Effector memory CD8-positive, alpha-beta T cell (primary cell): ENCODE data around the gene FRYL.
"Not testable (repeated sequence)": the region's sequence is repeated elsewhere in the genome, so short reads cannot be mapped to it uniquely, and the experiment has no call there.

Experiments used
- ATAC-seq: fragments of 150-1000 bp; cut with Tn5 transposase; replicated peaks from 2 replicates; pipeline ENCODE4 v1.10.0; 2021; ENCODE audit warnings: mild to moderate bottlenecking, moderate library complexity
- DNase-seq, 3 experiments: peaks; one replicate each; pipeline ENCODE4 v3.0.0; 2021
- H3K27ac Mint-ChIP-seq, 2 donors: one replicate each; pipeline ENCODE4 v1.8.0; 2022; ENCODE audit warnings: mild to moderate bottlenecking in 2 of 2, mixed read lengths in 2 of 2, moderate library complexity in 2 of 2
- H3K27me3 Mint-ChIP-seq, 2 donors: one replicate each; pipeline ENCODE4 v1.8.0; 2022; ENCODE audit warnings: mixed read lengths in 2 of 2
- H3K36me3 Mint-ChIP-seq: one replicate; pipeline ENCODE4 v1.8.0; 2022; ENCODE audit warnings: mild to moderate bottlenecking, moderate library complexity, mixed read lengths; ENCODE audit not compliant: insufficient read depth
- H3K4me1 Mint-ChIP-seq, 2 donors: one replicate each; pipeline ENCODE4 v1.8.0; 2022; ENCODE audit warnings: low read depth in 2 of 2, mixed read lengths in 2 of 2
- H3K4me3 Mint-ChIP-seq, 2 donors: one replicate each; pipeline ENCODE4 v1.8.0; 2022; ENCODE audit warnings: mild to moderate bottlenecking in 2 of 2, mixed read lengths in 2 of 2, moderate library complexity in 2 of 2
- H3K9me3 Mint-ChIP-seq, 2 donors: one replicate each; pipeline ENCODE4 v1.8.0; 2022; ENCODE audit warnings: mixed read lengths in 2 of 2

Gene FRYL

GRCh38 chr4:48693856-48694574 lies 86.1 kb downstream of the FRYL start:
- Mint-ChIP-seq H3K4me1 (peaks cover 38 to 58% of the 10 kb centered on the region in 2 donors), H3K27ac (no peak overlapping the region), H3K36me3 (peaks cover 2% of the 10 kb centered on the region), H3K4me3 (no peak overlapping the region), H3K27me3 (no peaks in the 10 kb centered on the region), H3K9me3 (no peaks in the 10 kb centered on the region)
- no peak for DNase-seq
- no peak for ATAC-seq

GRCh38 chr4:48692897-48693296 lies 87.2 kb downstream of the FRYL start:
- Mint-ChIP-seq H3K9me3 (no peaks in the 10 kb centered on the region), H3K36me3 (peaks cover 2% of the 10 kb centered on the region), H3K27me3 (no peaks in the 10 kb centered on the region), H3K4me1 (peaks cover 31 to 48% of the 10 kb centered on the region in 2 donors), H3K27ac (no peak overlapping the region), H3K4me3 (no peak overlapping the region)
- no peak for DNase-seq
- ATAC-seq: no peak

- Mint-ChIP-seq H3K4me1 (peaks cover 27 to 41% of the 10 kb centered on the region in 2 donors), H3K9me3 (no peaks in the 10 kb centered on the region), H3K36me3 (no peaks in the 10 kb centered on the region), H3K4me3 (no peak overlapping the region), H3K27me3 (no peaks in the 10 kb centered on the region), H3K27ac (peak overlapping the region in 1 of 2 donors; percentile 62)
- ATAC-seq (no peak), DNase-seq (no peak)
Observed at GRCh38 chr4:48692044-48692443, 88.0 kb downstream of the FRYL start.

- Mint-ChIP-seq H3K9me3 (no peaks in the 10 kb centered on the region), H3K27me3 (no peaks in the 10 kb centered on the region), H3K4me3 (no peak overlapping the region), H3K27ac (peak overlapping the region in 1 of 2 donors; percentile 41), H3K4me1 (peaks cover 21 to 38% of the 10 kb centered on the region in 2 donors), H3K36me3 (no peaks in the 10 kb centered on the region)
- DNase-seq: no peak
- no peak for ATAC-seq
Observed at GRCh38 chr4:48688953-48689352, 91.1 kb downstream of the FRYL start.

- no peak for DNase-seq
- no peaks in the 10 kb centered on the region for H3K9me3 Mint-ChIP-seq
- peaks cover 22 to 39% of the 10 kb centered on the region in 2 donors for H3K4me1 Mint-ChIP-seq
- H3K27ac Mint-ChIP-seq: peak overlapping the region in 1 of 2 donors; percentile 62
- no peak for ATAC-seq
- H3K4me3 Mint-ChIP-seq: no peak overlapping the region
- no peaks in the 10 kb centered on the region for H3K36me3 Mint-ChIP-seq
- H3K27me3 Mint-ChIP-seq: no peaks in the 10 kb centered on the region
Observed at GRCh38 chr4:48687313-48688051, 92.6 kb downstream of the FRYL start.

- DNase-seq: no peak
- no peaks in the 10 kb centered on the region for H3K9me3 Mint-ChIP-seq
- H3K36me3 Mint-ChIP-seq: no peaks in the 10 kb centered on the region
- H3K27ac Mint-ChIP-seq: peak overlapping the region in 1 of 2 donors; percentile 62
- ATAC-seq: no peak
- H3K4me1 Mint-ChIP-seq: peaks cover 24 to 43% of the 10 kb centered on the region in 2 donors
- no peak overlapping the region for H3K4me3 Mint-ChIP-seq
- H3K27me3 Mint-ChIP-seq: no peaks in the 10 kb centered on the region
Observed at GRCh38 chr4:48686369-48686768, 93.7 kb downstream of the FRYL start.

GRCh38 chr4:48683784-48684666 lies 96.1 kb downstream of the FRYL start:
- ATAC-seq (peak; percentile 54), DNase-seq (no peak)
- no peaks in the 10 kb centered on the region for H3K27me3 Mint-ChIP-seq
- H3K36me3 Mint-ChIP-seq: no peaks in the 10 kb centered on the region
- H3K9me3 Mint-ChIP-seq: no peaks in the 10 kb centered on the region
- H3K27ac Mint-ChIP-seq: peak overlapping the region; percentile 18 to 72
- H3K4me1 Mint-ChIP-seq: peaks cover 20 to 33% of the 10 kb centered on the region in 2 donors
- H3K4me3 Mint-ChIP-seq: no peak overlapping the region

- not testable (repeated sequence) for H3K27me3 Mint-ChIP-seq, DNase-seq, H3K4me3 Mint-ChIP-seq, ATAC-seq, H3K9me3 Mint-ChIP-seq, H3K36me3 Mint-ChIP-seq
- Mint-ChIP-seq H3K27ac (peak overlapping the region; percentile 7 to 72), H3K4me1 (peaks cover 20 to 33% of the 10 kb centered on the region in 2 donors)
Observed at GRCh38 chr4:48682870-48683269, 97.2 kb downstream of the FRYL start.

GRCh38 chr4:48681856-48682255 lies 98.2 kb downstream of the FRYL start:
- ATAC-seq (peak; percentile 53), DNase-seq (no peak)
- H3K4me3 Mint-ChIP-seq: no peak overlapping the region
- H3K36me3 Mint-ChIP-seq: no peaks in the 10 kb centered on the region
- H3K27me3 Mint-ChIP-seq: no peaks in the 10 kb centered on the region
- peak overlapping the region; percentile 62 to 90 for H3K27ac Mint-ChIP-seq
- H3K4me1 Mint-ChIP-seq: peaks cover 20 to 31% of the 10 kb centered on the region in 2 donors
- no peaks in the 10 kb centered on the region for H3K9me3 Mint-ChIP-seq

GRCh38 chr4:48680848-48681568 lies 99.1 kb downstream of the FRYL start:
- Mint-ChIP-seq H3K27me3 (no peaks in the 10 kb centered on the region), H3K4me3 (no peak overlapping the region), H3K36me3 (no peaks in the 10 kb centered on the region), H3K9me3 (no peaks in the 10 kb centered on the region), H3K27ac (no peak overlapping the region), H3K4me1 (peaks cover 20 to 28% of the 10 kb centered on the region in 2 donors)
- ATAC-seq (no peak), DNase-seq (no peak)

GRCh38 chr4:48673537-48673936 lies 106.5 kb downstream of the FRYL start:
- ATAC-seq (no peak), DNase-seq (no peak)
- Mint-ChIP-seq H3K27me3 (no peaks in the 10 kb centered on the region), H3K4me3 (no peak overlapping the region), H3K4me1 (peaks cover 11 to 17% of the 10 kb centered on the region in 2 donors), H3K27ac (no peak overlapping the region), H3K36me3 (no peaks in the 10 kb centered on the region), H3K9me3 (peaks cover 0 to 4% of the 10 kb centered on the region in 2 donors)

GRCh38 chr4:48670587-48670986 lies 109.5 kb downstream of the FRYL start:
- no peak overlapping the region for H3K27ac Mint-ChIP-seq
- no peaks in the 10 kb centered on the region for H3K36me3 Mint-ChIP-seq
- no peaks in the 10 kb centered on the region for H3K27me3 Mint-ChIP-seq
- no peak for DNase-seq
- no peak overlapping the region for H3K4me3 Mint-ChIP-seq
- peaks cover 26 to 28% of the 10 kb centered on the region in 2 donors for H3K4me1 Mint-ChIP-seq
- no peak for ATAC-seq
- peaks cover 0 to 4% of the 10 kb centered on the region in 2 donors for H3K9me3 Mint-ChIP-seq

- H3K4me1 Mint-ChIP-seq: peaks cover 24 to 28% of the 10 kb centered on the region in 2 donors
- H3K27ac Mint-ChIP-seq: peak overlapping the region in 1 of 2 donors; percentile 62
- ATAC-seq (no peak), DNase-seq (no peak)
- H3K9me3 Mint-ChIP-seq: peaks cover 0 to 4% of the 10 kb centered on the region in 2 donors
- no peak overlapping the region for H3K4me3 Mint-ChIP-seq
- no peaks in the 10 kb centered on the region for H3K36me3 Mint-ChIP-seq
- H3K27me3 Mint-ChIP-seq: no peaks in the 10 kb centered on the region
Observed at GRCh38 chr4:48669086-48669485, 111.0 kb downstream of the FRYL start.
